ENCODE data around the gene DMD.
"Not testable (repeated sequence)": the region's sequence is repeated elsewhere in the genome, so short reads cannot be mapped to it uniquely, and the experiment has no call there.

DMD gene

DNA sequence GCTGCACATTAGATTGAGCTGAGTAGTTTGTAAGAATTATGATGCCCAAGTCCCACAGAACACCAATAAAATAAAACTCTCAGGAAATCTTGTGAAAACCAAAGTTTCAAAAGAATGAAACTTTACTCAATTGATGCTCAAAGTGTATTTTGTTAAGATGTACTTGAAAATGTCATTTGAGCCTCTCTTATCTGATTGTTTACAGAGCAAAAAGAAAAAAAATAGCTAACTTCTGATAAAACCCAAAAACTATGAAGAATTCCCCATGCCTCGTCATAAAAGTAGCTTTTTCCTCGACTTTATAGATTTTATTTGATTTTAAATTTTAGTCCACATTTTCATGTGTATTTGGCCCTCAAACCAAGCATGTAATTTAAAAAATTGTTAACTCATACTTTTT lies 1618.0 kb downstream of the DMD start:
- H3K9me3 Mint-ChIP-seq = no peaks in the 10 kb centered on the region
- H3K36me3 Mint-ChIP-seq (ENCODE audit: low read depth) = no peaks in the 10 kb centered on the region
- no peak overlapping the region for H3K4me3 Mint-ChIP-seq
- DNase-seq (ENCODE audit: low spot score) = no peak
- no peaks in the 10 kb centered on the region for H3K27me3 Mint-ChIP-seq (ENCODE audit: low read depth)
- H3K4me1 Mint-ChIP-seq (ENCODE audit: low read depth) = no peaks in the 10 kb centered on the region
- H3K27ac Mint-ChIP-seq = no peak overlapping the region

DNA sequence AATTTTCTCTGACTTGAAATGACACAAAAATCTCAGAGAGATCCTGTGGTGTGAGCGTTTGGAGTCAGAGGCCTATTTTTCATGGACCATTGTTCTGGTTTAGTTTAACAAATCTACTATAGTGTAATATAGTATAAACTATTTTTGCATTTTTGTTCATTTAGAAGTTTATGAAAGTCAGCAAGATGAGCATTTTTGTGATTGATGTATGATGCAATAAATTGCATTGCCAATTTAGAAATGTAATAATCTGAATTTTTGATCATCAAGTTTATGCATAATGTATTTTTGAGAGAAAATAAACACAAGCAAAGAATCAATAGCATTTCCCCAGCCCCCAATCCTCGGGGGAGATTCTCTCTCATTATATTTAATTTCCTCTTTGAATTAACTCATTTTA lies 1620.0 kb downstream of the DMD start:
- no peak for DNase-seq (ENCODE audit: low spot score)
- no peaks in the 10 kb centered on the region for H3K9me3 Mint-ChIP-seq
- no peaks in the 10 kb centered on the region for H3K27me3 Mint-ChIP-seq (ENCODE audit: low read depth)
- H3K4me3 Mint-ChIP-seq = no peak overlapping the region
- H3K27ac Mint-ChIP-seq = no peak overlapping the region
- no peaks in the 10 kb centered on the region for H3K4me1 Mint-ChIP-seq (ENCODE audit: low read depth)
- no peaks in the 10 kb centered on the region for H3K36me3 Mint-ChIP-seq (ENCODE audit: low read depth)

DNA sequence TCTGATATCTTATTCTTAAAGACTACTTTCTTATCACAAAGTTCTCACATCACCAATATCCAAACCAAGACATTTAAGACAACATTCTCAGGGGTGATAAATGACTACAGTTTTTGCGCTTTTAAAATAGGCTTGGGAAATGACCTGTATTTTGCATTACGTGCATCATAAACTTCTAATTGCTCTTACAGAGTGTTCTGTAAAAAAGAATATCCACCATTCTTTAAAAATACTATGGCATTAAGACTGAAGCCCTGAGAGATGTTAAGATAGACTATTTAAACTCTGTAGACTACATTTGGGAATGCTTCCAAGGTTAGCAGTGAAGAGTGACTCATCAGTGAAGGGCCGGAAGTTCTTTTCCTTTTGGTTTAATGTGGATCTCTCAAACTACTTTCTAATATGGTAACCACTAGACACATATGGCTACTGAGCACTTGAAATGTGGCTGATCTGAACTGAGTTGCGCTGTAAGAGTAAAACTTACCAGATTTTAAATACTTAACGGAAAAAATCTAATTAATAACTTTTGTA lies 1620.7 kb downstream of the DMD start:
- Mint-ChIP-seq H3K4me3 (no peak overlapping the region), H3K9me3 (no peaks in the 10 kb centered on the region), H3K27ac (no peak overlapping the region), H3K27me3 (ENCODE audit: low read depth) (no peaks in the 10 kb centered on the region), H3K36me3 (ENCODE audit: low read depth) (no peaks in the 10 kb centered on the region), H3K4me1 (ENCODE audit: low read depth) (no peaks in the 10 kb centered on the region)
- no peak for DNase-seq (ENCODE audit: low spot score)

DNA sequence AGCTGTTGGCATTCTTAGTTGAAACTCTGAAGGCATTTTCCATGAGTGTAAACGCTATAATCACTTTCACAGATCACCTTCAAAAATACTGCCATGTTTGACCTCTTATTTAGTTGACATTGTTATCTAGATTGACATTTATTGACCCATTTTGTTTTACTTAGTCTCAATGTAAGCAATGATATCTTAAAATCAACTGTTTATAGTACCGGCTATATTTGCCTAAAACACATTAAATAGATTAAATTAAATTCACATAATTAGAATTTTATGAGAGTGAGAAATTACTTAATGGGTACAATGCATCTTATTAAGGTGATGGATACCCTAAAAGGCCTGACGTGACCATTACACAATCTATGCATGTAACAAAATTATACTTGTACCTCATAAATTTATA lies 1621.8 kb downstream of the DMD start:
- H3K4me1 Mint-ChIP-seq (ENCODE audit: low read depth) = no peaks in the 10 kb centered on the region
- H3K27ac Mint-ChIP-seq = no peak overlapping the region
- no peak for DNase-seq (ENCODE audit: low spot score)
- no peaks in the 10 kb centered on the region for H3K9me3 Mint-ChIP-seq
- H3K27me3 Mint-ChIP-seq (ENCODE audit: low read depth) = no peaks in the 10 kb centered on the region
- H3K4me3 Mint-ChIP-seq = no peak overlapping the region
- H3K36me3 Mint-ChIP-seq (ENCODE audit: low read depth) = no peaks in the 10 kb centered on the region

DNA sequence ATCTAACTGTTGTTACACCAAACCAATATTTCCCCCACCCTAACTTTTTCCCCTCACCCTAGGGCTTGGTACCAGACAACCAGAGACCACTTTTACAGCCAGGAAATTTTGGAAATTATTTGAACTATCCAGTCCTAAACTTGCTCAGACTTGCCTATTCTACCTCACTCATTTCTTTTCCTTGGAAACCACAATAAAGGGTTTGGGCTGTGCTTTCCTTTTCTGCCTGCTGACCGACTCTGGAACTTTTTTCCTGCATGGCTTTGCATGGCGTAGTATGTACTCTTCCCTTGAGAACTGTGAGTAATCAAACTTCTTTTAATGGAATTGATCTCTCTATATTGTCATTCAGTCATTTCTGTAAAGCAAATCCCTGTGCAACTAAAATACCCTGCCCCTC lies 1623.0 kb downstream of the DMD start:
- H3K9me3 Mint-ChIP-seq = no peaks in the 10 kb centered on the region
- no peak overlapping the region for H3K4me3 Mint-ChIP-seq
- no peaks in the 10 kb centered on the region for H3K4me1 Mint-ChIP-seq (ENCODE audit: low read depth)
- no peak overlapping the region for H3K27ac Mint-ChIP-seq
- no peak for DNase-seq (ENCODE audit: low spot score)
- no peaks in the 10 kb centered on the region for H3K36me3 Mint-ChIP-seq (ENCODE audit: low read depth)
- H3K27me3 Mint-ChIP-seq (ENCODE audit: low read depth) = no peaks in the 10 kb centered on the region

DNA sequence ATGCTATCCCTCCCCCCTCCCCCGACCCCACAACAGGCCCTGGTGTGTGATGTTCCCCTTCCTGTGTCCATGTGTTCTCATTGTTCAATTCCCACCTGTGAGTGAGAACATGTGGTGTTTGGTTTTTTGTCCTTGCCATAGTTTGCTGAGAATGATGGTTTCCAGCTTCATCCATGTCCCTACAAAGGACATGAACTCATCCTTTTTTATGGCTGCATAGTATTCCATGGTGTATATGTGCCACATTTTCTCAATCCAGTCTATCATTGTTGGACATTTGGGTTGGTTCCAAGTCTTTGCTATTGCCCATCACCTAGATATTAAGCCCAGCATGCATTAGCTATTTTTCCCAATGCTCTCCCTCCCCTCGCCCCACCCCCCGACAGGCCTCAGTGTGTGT lies 1627.5 kb downstream of the DMD start:
- not testable (repeated sequence) for H3K4me3 Mint-ChIP-seq; H3K27me3 Mint-ChIP-seq (ENCODE audit: low read depth); H3K9me3 Mint-ChIP-seq; H3K36me3 Mint-ChIP-seq (ENCODE audit: low read depth); H3K4me1 Mint-ChIP-seq (ENCODE audit: low read depth); H3K27ac Mint-ChIP-seq; DNase-seq (ENCODE audit: low spot score)

DNA sequence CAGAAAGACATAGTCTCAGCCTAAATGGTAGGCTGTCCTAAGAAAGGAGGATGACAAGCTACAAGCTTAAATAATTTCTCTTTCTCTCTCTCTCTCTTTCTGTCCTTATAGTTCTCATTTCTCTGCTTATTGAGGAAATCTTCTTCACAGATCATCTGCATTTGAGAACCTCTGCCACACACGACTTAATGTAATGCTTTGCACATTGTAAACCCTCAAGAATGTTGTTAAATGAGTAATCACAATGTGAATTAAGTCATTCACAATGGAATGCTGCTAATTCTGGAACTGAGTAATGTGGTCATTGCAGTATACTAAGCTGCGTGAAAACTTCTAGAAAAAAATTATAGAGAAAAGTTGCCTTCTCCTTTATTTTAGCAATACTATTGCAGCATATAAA lies 1630.6 kb downstream of the DMD start:
- no peak for DNase-seq (ENCODE audit: low spot score)
- H3K9me3 Mint-ChIP-seq = no peaks in the 10 kb centered on the region
- no peaks in the 10 kb centered on the region for H3K27me3 Mint-ChIP-seq (ENCODE audit: low read depth)
- H3K36me3 Mint-ChIP-seq (ENCODE audit: low read depth) = no peaks in the 10 kb centered on the region
- H3K4me3 Mint-ChIP-seq = no peak overlapping the region
- H3K27ac Mint-ChIP-seq = no peak overlapping the region
- no peaks in the 10 kb centered on the region for H3K4me1 Mint-ChIP-seq (ENCODE audit: low read depth)

DNA sequence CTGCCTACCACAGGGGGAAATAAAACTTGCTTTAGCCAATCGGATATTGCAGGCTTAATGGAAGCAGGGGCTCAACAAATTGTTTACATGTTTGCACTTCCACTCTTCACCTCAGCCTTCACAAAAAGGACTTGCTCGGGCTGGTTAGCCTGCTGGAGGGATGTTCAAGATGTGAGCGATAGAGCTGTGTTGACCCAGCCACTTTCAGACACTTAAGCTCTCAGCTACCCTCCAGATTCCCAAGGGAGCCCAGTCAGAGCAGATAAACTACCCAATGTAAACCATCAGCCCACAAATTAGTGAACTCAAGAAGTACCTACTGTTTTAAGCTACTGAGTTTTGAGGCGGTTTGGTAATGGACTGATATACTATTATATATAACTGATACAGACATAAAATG lies 1631.1 kb downstream of the DMD start:
- Mint-ChIP-seq H3K36me3 (ENCODE audit: low read depth) (no peaks in the 10 kb centered on the region), H3K27ac (no peak overlapping the region), H3K4me3 (no peak overlapping the region), H3K27me3 (ENCODE audit: low read depth) (no peaks in the 10 kb centered on the region), H3K4me1 (ENCODE audit: low read depth) (no peaks in the 10 kb centered on the region), H3K9me3 (no peaks in the 10 kb centered on the region)
- DNase-seq (ENCODE audit: low spot score) = no peak

DNA sequence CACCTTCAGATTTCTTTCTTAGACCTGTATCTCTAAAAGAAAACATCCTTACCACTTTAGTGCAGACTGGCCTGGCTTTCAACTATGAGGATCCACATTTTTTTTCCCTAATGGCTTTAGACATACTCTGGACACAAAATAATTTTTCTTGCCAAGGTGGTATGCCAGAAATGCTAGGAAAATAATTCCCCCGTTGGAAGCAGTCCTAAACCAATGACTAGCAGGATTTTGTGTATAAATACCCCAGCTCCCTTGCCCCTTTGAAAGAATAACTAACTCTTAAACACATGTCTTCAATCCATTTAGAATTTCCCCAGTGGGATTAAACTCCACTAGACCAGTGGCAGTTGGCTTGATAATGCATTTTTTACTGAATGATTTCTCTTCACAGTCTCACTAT lies 1639.0 kb downstream of the DMD start:
- H3K4me3 Mint-ChIP-seq = no peak overlapping the region
- DNase-seq (ENCODE audit: low spot score) = no peak
- H3K27ac Mint-ChIP-seq = no peak overlapping the region
- H3K36me3 Mint-ChIP-seq (ENCODE audit: low read depth) = no peaks in the 10 kb centered on the region
- no peaks in the 10 kb centered on the region for H3K27me3 Mint-ChIP-seq (ENCODE audit: low read depth)
- no peaks in the 10 kb centered on the region for H3K4me1 Mint-ChIP-seq (ENCODE audit: low read depth)
- no peaks in the 10 kb centered on the region for H3K9me3 Mint-ChIP-seq

DNA sequence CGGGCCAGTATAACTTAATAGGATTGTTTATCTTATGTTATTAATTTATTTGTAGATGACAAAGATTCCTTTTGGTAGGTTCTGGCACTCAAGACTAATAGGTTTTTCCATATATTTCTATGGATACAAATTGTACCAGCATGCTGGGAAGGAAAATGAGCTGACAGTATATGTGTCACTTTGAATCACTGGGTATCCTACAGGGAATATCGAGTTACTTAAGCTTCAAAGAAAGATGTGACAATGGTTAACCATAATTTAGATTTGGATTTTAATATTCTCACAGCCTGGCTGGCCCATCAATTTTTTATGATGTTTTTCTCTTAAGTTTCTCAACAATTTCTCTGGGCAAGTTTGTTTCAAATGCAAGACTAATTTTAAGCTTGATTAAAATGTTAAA lies 1640.7 kb downstream of the DMD start:
- Mint-ChIP-seq H3K9me3 (no peaks in the 10 kb centered on the region), H3K27ac (no peak overlapping the region), H3K36me3 (ENCODE audit: low read depth) (no peaks in the 10 kb centered on the region), H3K4me3 (no peak overlapping the region), H3K4me1 (ENCODE audit: low read depth) (no peaks in the 10 kb centered on the region), H3K27me3 (ENCODE audit: low read depth) (no peaks in the 10 kb centered on the region)
- no peak for DNase-seq (ENCODE audit: low spot score)

DNA sequence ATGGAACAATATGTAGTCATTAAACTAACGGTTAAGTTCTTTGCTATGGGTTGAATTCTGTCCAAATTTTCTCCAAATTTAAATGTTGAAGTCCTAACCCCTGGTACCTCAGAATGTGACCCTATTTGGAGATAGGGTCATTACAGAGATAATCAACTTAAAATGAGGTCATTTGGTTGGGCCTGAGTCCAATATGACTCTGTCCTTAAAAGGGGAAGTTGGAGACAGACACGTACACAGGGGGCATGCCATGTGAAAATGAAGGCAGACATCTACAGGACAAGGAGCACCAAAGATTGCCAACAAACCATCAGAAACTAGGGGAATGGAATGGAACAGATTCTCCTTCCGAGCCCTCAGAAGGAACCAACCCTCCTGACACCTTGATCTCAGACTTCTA lies 1647.6 kb downstream of the DMD start:
- H3K27ac Mint-ChIP-seq = no peak overlapping the region
- no peak overlapping the region for H3K4me3 Mint-ChIP-seq
- no peaks in the 10 kb centered on the region for H3K4me1 Mint-ChIP-seq (ENCODE audit: low read depth)
- no peak for DNase-seq (ENCODE audit: low spot score)
- no peaks in the 10 kb centered on the region for H3K36me3 Mint-ChIP-seq (ENCODE audit: low read depth)
- H3K27me3 Mint-ChIP-seq (ENCODE audit: low read depth) = no peaks in the 10 kb centered on the region
- no peaks in the 10 kb centered on the region for H3K9me3 Mint-ChIP-seq

DNA sequence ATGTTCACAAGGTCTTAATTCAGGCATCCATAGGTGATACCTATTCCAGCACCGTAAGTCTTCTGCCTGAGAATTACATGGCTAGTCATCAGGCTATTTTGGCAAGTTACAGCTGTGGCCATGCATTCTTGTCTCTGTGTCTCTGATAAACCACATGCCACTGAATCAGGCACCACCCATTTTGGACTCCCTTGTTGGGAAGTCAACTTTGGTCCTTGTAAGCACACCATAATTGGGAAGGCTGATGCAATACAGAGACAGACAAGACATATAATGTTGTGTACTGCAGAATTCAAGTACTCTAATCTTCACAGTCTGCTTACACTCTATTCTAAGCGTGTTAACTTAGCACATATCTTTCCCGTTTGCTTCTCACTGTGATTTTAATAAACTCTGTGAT lies 1655.8 kb downstream of the DMD start:
- Mint-ChIP-seq H3K4me1 (ENCODE audit: low read depth) (no peaks in the 10 kb centered on the region), H3K27ac (no peak overlapping the region), H3K36me3 (ENCODE audit: low read depth) (no peaks in the 10 kb centered on the region), H3K9me3 (no peaks in the 10 kb centered on the region), H3K27me3 (ENCODE audit: low read depth) (no peaks in the 10 kb centered on the region), H3K4me3 (no peak overlapping the region)
- no peak for DNase-seq (ENCODE audit: low spot score)

DNA sequence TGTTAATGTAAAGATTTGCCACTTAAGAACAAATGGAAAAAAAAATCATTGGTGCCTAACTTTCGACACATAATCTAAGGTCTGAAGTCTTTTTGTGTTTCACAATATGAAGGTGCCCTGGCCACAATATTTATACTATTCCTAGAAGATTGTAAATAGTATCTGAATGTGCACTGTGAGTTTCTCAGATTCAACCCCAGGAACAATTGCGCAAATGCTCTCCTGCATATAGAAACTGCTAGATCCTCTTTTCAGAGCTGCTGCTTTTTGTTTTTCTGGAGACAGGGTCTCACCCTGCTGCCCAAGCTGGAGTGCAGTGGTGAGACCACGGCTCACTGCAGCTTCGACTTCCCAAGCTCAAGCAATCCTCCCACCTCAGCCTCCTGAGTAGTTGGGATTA lies 1659.4 kb downstream of the DMD start:
- H3K27me3 Mint-ChIP-seq (ENCODE audit: low read depth) = no peaks in the 10 kb centered on the region
- H3K4me1 Mint-ChIP-seq (ENCODE audit: low read depth) = no peaks in the 10 kb centered on the region
- DNase-seq (ENCODE audit: low spot score) = no peak
- no peak overlapping the region for H3K27ac Mint-ChIP-seq
- H3K9me3 Mint-ChIP-seq = no peaks in the 10 kb centered on the region
- H3K36me3 Mint-ChIP-seq (ENCODE audit: low read depth) = no peaks in the 10 kb centered on the region
- H3K4me3 Mint-ChIP-seq = no peak overlapping the region

DNA sequence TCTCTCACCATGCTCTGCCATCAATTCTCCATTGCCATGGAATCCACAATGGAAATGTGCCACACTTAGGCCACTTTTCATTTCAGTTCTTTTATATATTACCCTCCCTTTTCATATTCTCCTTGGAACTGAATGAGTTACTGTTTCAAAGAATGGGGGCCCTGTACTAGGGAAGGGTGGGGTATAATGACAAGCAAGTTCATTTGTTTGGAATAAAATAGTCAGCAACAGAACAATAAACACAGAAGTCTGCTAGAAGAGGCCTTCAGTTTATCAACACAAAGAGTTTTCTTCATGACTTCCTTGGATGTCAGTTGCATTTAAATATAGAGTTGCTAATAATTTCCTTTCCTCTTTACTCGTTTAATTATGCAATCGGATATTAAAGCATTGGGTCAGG lies 1661.2 kb downstream of the DMD start:
- no peaks in the 10 kb centered on the region for H3K36me3 Mint-ChIP-seq (ENCODE audit: low read depth)
- no peaks in the 10 kb centered on the region for H3K9me3 Mint-ChIP-seq
- no peak for DNase-seq (ENCODE audit: low spot score)
- no peaks in the 10 kb centered on the region for H3K27me3 Mint-ChIP-seq (ENCODE audit: low read depth)
- no peaks in the 10 kb centered on the region for H3K4me1 Mint-ChIP-seq (ENCODE audit: low read depth)
- no peak overlapping the region for H3K27ac Mint-ChIP-seq
- no peak overlapping the region for H3K4me3 Mint-ChIP-seq

DNA sequence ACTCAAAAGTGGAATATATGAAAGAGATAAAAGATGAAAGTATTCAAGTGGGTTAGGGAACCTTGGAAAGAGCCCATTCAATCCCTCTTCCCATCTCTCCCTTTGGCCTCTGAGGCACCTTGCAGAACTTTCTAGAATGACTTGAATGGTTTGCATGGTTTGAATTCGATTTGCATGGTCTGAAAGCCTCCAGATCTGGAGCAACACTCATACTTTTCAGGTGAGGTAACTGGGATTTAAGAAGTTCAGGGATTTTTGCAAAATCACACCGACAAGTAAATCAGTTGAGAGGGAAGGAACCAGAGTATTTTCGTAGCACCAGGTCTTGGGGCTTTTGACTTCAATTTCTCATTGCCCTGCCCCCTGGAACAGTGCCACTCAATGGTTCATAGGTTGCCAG lies 1663.5 kb downstream of the DMD start:
- H3K27me3 Mint-ChIP-seq (ENCODE audit: low read depth) = no peaks in the 10 kb centered on the region

More for the DNA sequence above, 1663.5 kb downstream of the DMD start:
- no peak overlapping the region for H3K4me3 Mint-ChIP-seq
- no peaks in the 10 kb centered on the region for H3K4me1 Mint-ChIP-seq (ENCODE audit: low read depth)
- no peaks in the 10 kb centered on the region for H3K9me3 Mint-ChIP-seq
- DNase-seq (ENCODE audit: low spot score) = no peak
- no peaks in the 10 kb centered on the region for H3K36me3 Mint-ChIP-seq (ENCODE audit: low read depth)
- no peak overlapping the region for H3K27ac Mint-ChIP-seq

Measured in T-helper 2 cell treated with Interferon-gamma antibody and Interleukin-4, amounts not matched to agents 5 μg/mL and 100 μg/mL, for 36 hours (primary cell).